Endothelial cell of umbilical vein (primary cell): ENCODE measurements around the gene AKR7A2. TPM values are rescaled to one million over a fixed set of nuclear protein-coding genes. Genes with fewer than 3 reads are reported as not detected.
A peak's percentile ranks its signal among the peaks of the same experiment; 100 is the strongest.

Experiments
- Bru-seq: library from RNA; stranded (reverse); fragments of 400-500 nt; gene quantifications from one replicate; lab custom pipeline; 2021; lab: Mats Ljungman, UMichigan
- BruChase-seq, 2 experiments: library from RNA; stranded (reverse); fragments of 400-500 nt; gene quantifications; one replicate each; lab custom pipeline; 2021; lab: Mats Ljungman, UMichigan
- BruUV-seq: library from RNA; stranded (reverse); fragments of 400-500 nt; replicated peaks from 2 replicates; lab custom pipeline; 2021; lab: Mats Ljungman, UMichigan
- CTCF ChIA-PET: fragments of 300-600, 350-600 bp; sonication (Branson Sonifier 250); formaldehyde crosslinking; loops from one replicate; lab custom pipeline; 2021; ENCODE audit warnings: antibody characterized with exemption, inconsistent platforms; lab: Charles Lee
- POLR2A ChIA-PET: fragments of 300-600, 350-600 bp; sonication (Branson Sonifier 250); formaldehyde crosslinking; loops from one replicate; lab custom pipeline; 2021; ENCODE audit warnings: antibody characterized with exemption, inconsistent platforms; lab: Charles Lee
- DNase-seq: peaks from one replicate; pipeline ENCODE4 v3.0.0-alpha.2; 2011; ENCODE audit warnings: low read depth, low spot score
- FAIRE-seq: peaks from 2 replicates; lab custom pipeline; 2011; peaks lifted over from hg19 to GRCh38; lab: Jason Lieb, UNC
- H2AFZ ChIP-seq: 2 replicates; pipeline ENCODE4 v1.6.0; 2012; ENCODE audit warnings: low read depth, low read length, control low read depth, inconsistent platforms
- H3K27ac ChIP-seq: 2 replicates; pipeline ENCODE4 v1.5.1; 2011; ENCODE audit warnings: low read depth, mild to moderate bottlenecking, control low read depth, low read length, moderate library complexity; ENCODE audit not compliant: insufficient read depth
- H3K27me3 ChIP-seq, 2 experiments: 2 replicates each; pipeline versions ENCODE4 v1.6.0 to v1.6.1; 2011; ENCODE audit warnings: low read length in 2 of 2, mixed read lengths in 1 of 2; ENCODE audit not compliant: control insufficient read depth in 2 of 2, insufficient read depth in 2 of 2
- H3K36me3 ChIP-seq, 2 experiments: 2 replicates in 1 of 2; 3 replicates in 1 of 2; pipeline ENCODE4 v1.5.1; 2011; ENCODE audit warnings: low read length in 2 of 2, mild to moderate bottlenecking in 1 of 2, moderate library complexity in 1 of 2; ENCODE audit not compliant: control insufficient read depth in 2 of 2, insufficient read depth in 2 of 2; ENCODE audit errors: extremely low read depth in 1 of 2
- H3K4me1 ChIP-seq: 3 replicates; pipeline ENCODE4 v1.5.1; 2011; ENCODE audit warnings: mild to moderate bottlenecking, low read length; ENCODE audit not compliant: control insufficient read depth, insufficient read depth; ENCODE audit errors: extremely low read depth
- H3K4me2 ChIP-seq: 2 replicates; pipeline ENCODE4 v1.6.1; 2011; ENCODE audit warnings: low read length, control low read depth, mixed read lengths; ENCODE audit not compliant: insufficient read depth
- H3K4me3 ChIP-seq, 3 experiments: fragments of 200-600 bp in 1 of 3; sonication (generic), shearing (Covaris generic) in 1 of 3; replicated peaks in 1 of 3; 2 replicates each; pipeline ENCODE4 v1.5.1; 2011 to 2016; ENCODE audit warnings: control low read depth in 3 of 3, low read length in 3 of 3, mild to moderate bottlenecking in 2 of 3, inconsistent platforms in 1 of 3, low read depth in 1 of 3, moderate library complexity in 1 of 3; ENCODE audit not compliant: insufficient read depth in 1 of 3
- H3K79me2 ChIP-seq: 2 replicates; pipeline ENCODE4 v1.6.0; 2012; ENCODE audit warnings: low read length, inconsistent platforms; ENCODE audit not compliant: control insufficient read depth, insufficient read depth
- H3K9ac ChIP-seq: replicated peaks from 2 replicates; pipeline ENCODE3; 2011; ENCODE audit warnings: low read length, control low read depth; ENCODE audit not compliant: insufficient read depth; ENCODE audit errors: extremely low read depth
- H3K9me1 ChIP-seq: replicated peaks from 3 replicates; pipeline ENCODE4 v1.6.0; 2011; ENCODE audit warnings: mild to moderate bottlenecking, low read length; ENCODE audit not compliant: control insufficient read depth, insufficient read depth; ENCODE audit errors: extremely low read depth
- H3K9me3 ChIP-seq: replicated peaks from 2 replicates; pipeline ENCODE4 v1.5.1; 2012; ENCODE audit warnings: low read length, inconsistent platforms; ENCODE audit not compliant: control insufficient read depth, insufficient read depth
- H4K20me1 ChIP-seq: replicated peaks from 2 replicates; pipeline ENCODE3; 2011; ENCODE audit warnings: mild to moderate bottlenecking, low read length; ENCODE audit not compliant: control insufficient read depth, insufficient read depth; ENCODE audit errors: extremely low read depth
- CTCF ChIP-seq, 2 donors: IDR thresholded peaks; 1 replicate in 1 of 2; 2 replicates in 1 of 2; pipeline ENCODE4 v1.5.1; 2011; ENCODE audit warnings: low read length in 2 of 2, mild to moderate bottlenecking in 2 of 2, moderate library complexity in 2 of 2, control low read depth in 1 of 2, inconsistent platforms in 1 of 2, low read depth in 1 of 2; ENCODE audit not compliant: insufficient read depth in 1 of 2; ENCODE audit errors: extremely low read depth in 1 of 2
- EZH2 ChIP-seq: IDR thresholded peaks from 2 replicates; pipeline ENCODE4 v1.6.1; 2012; ENCODE audit warnings: borderline replicate concordance, low read depth, mild to moderate bottlenecking, moderate library complexity, low read length, inconsistent platforms; ENCODE audit not compliant: severe bottlenecking
- FOS ChIP-seq: IDR thresholded peaks from 2 replicates; pipeline ENCODE4 v1.6.1; 2011; ENCODE audit warnings: mild to moderate bottlenecking, low read length, moderate library complexity, borderline replicate concordance; ENCODE audit not compliant: insufficient read depth
- GATA2 ChIP-seq: IDR thresholded peaks from 2 replicates; pipeline ENCODE4 v1.7.0; 2011; ENCODE audit warnings: low read depth, mild to moderate bottlenecking, moderate library complexity, mixed read lengths, low read length; ENCODE audit not compliant: insufficient read length, insufficient read depth
- JUN ChIP-seq: IDR thresholded peaks from 2 replicates; pipeline ENCODE4 v1.6.1; 2011; ENCODE audit warnings: borderline replicate concordance, low read depth; ENCODE audit not compliant: insufficient read length, insufficient read depth
- MAX ChIP-seq: IDR thresholded peaks from 2 replicates; pipeline ENCODE4 v1.6.1; 2011; ENCODE audit not compliant: insufficient read depth, insufficient read length
- MYC ChIP-seq: IDR thresholded peaks from one replicate; pipeline ENCODE4 v1.6.1; 2011; ENCODE audit warnings: mild to moderate bottlenecking, low read depth, low read length
- POLR2A ChIP-seq: IDR thresholded peaks from 2 replicates; pipeline ENCODE4 v1.6.1; 2012; ENCODE audit warnings: low read depth, mild to moderate bottlenecking, control low read depth, low read length
- POLR2AphosphoS5 ChIP-seq: IDR thresholded peaks from 2 replicates; pipeline ENCODE4 v1.6.1; 2012; ENCODE audit warnings: low read depth, mild to moderate bottlenecking, control low read depth, low read length, moderate library complexity; ENCODE audit not compliant: insufficient read depth
- dilution Hi-C: fragments of 300-500 bp; cut with MboI; formaldehyde crosslinking; loops from one replicate; pipeline ENCODE4 v1.15.0; 2019; ENCODE audit warnings: low sequenced_read_pairs; ENCODE audit not compliant: extremely low pct_ligation_motif_present
- intact Hi-C: fragments of 100-400 bp; cut with micrococcal nuclease; formaldehyde crosslinking; loops from one replicate; pipeline ENCODE4 v1.10.0; 2022
- long read RNA-seq: library from polyadenylated mRNA; stranded (forward); transcript quantifications from one replicate; pipeline ENCODE4 v2.0.0, GENCODE V29; 2021
- polyA minus RNA-seq, 3 experiments: library from RNA; depleted of rRNA, polyadenylated mRNA; stranded (reverse); fragments of >200 nt; gene quantifications; 1 replicate in 1 of 3; 2 replicates in 2 of 3; pipeline ENCODE4 v1.2.3, GENCODE V29; 2011
- polyA plus RNA-seq, 4 experiments: library from polyadenylated mRNA; depleted of rRNA in 3 of 4; stranded (reverse) in 3 of 4; unstranded in 1 of 4; fragments of >200 nt; gene quantifications; 2 replicates each; pipeline versions ENCODE4 v1.2.1 to v1.2.3, GENCODE V29; 2011 to 2012; ENCODE audit warnings: missing spikeins in 1 of 4
- total RNA-seq: library from RNA; stranded (reverse); gene quantifications from 2 replicates; pipeline ENCODE4 v1.2.3, GENCODE V29; 2021

The AKR7A2 gene
- total RNA-seq (45.2 and 48.0 TPM in 2 replicates), polyA plus RNA-seq (69.9 and 70.7 TPM in 2 replicates), polyA minus RNA-seq (25.8 and 29.4 TPM in 2 replicates), Bru-seq, nascent RNA (percentile 68 among the genes with signal in this experiment), BruChase-seq, experiment 1, labeled RNA remaining after a 6-hour chase (percentile 67 among the genes with signal in this experiment), BruChase-seq, experiment 2, labeled RNA remaining after a 2-hour chase (percentile 60 among the genes with signal in this experiment)
- 41.8 and 47.3 TPM in 2 replicates for polyA plus RNA-seq (2011; cell fraction: cytosol; rRNA removed)
- 17.2 and 23.4 TPM in 2 replicates for polyA plus RNA-seq (2011; cell fraction: nucleus; rRNA removed)
- 39.8 and 41.1 TPM in 2 replicates for polyA plus RNA-seq (2012)
- 40.7 TPM for polyA minus RNA-seq (2011; cell fraction: cytosol; rRNA and poly(A)+ RNA removed)
- 10.5 and 13.2 TPM in 2 replicates for polyA minus RNA-seq (2011; cell fraction: nucleus; rRNA and poly(A)+ RNA removed)
- long read RNA-seq, transcript AKR7A2-201 (7 exons, 1,362 nt), result major isoform, 116 of 125 reads
- long read RNA-seq, partial matches to known transcripts, result 5 of 125 reads
- long read RNA-seq, other reads (novel, unspliced or antisense), result 3 of 125 reads

GRCh38 chr1:19311931-19312781 is at the start of gene AKR7A2, which contains the start of gene SLC66A1:
TSS of gene AKR7A2 (minus strand) at chr1:19312144. CDS start at chr1:19312124, 20 bp downstream.
TSS of gene SLC66A1 (plus strand) at chr1:19312326. CDS start at chr1:19317678, 5,352 bp downstream.
- peak within 1 kb of the TSS; percentile 92 for H3K4me2 ChIP-seq
- TF ChIP-seq GATA2, result no peak
- TF ChIP-seq JUN, result no peak
- no peak for TF ChIP-seq MYC
- no peak for TF ChIP-seq EZH2
- TF ChIP-seq CTCF (IDR thresholded peaks at IDR 0.05; ENCODE audit: extremely low read depth in 1 of 2, insufficient read depth in 1 of 2, low read depth in 1 of 2, low read length in 2 of 2), result peak in 1 of 2 donors; percentile 3
- TF ChIP-seq MAX, result no peak
- peak; percentile 83 for TF ChIP-seq POLR2AphosphoS5
- peak; percentile 91 for TF ChIP-seq POLR2A
- peak; percentile 61 for TF ChIP-seq FOS
- peaks cover 0 to 8% of the 10 kb centered on the region in 2 experiments for H3K36me3 ChIP-seq
- no peaks in the 10 kb centered on the region for H4K20me1 ChIP-seq
- H2AFZ ChIP-seq, result peak within 1 kb of the TSS; percentile 88
- dilution Hi-C loops, result no loop called here
- TSS peak; percentile 58 for BruUV-seq
- FAIRE-seq (peak; percentile 86), DNase-seq (peak; percentile 96)
- peaks cover 12% of the 10 kb centered on the region for H3K79me2 ChIP-seq
- H3K9me3 ChIP-seq, result no peaks in the 10 kb centered on the region
- peak within 1 kb of the TSS; percentile 57 to 87 (median 69) for H3K4me3 ChIP-seq
- intact Hi-C loops, result loop anchor here (1.0 to 5.0 kb wide), 4 partner anchors 29 to 1175 kb away; partner anchors contain the start of genes CAMK2N1, EMC1, MRTO4 and UBR4
- H3K9me1 ChIP-seq, result no peaks in the 10 kb centered on the region
- ChIA-PET CTCF (interaction anchor here (0.6 to 1.9 kb wide), 5 partner anchors 37 to 348 kb away, joined by 3 to 7 read pairs (median 3); partner anchors contain the start of genes EMC1 and MRTO4), POLR2A (no interaction called here)
- no peaks in the 10 kb centered on the region for H3K27me3 ChIP-seq
- peak within 1 kb of the TSS; percentile 95 for H3K9ac ChIP-seq
- peaks cover 21% of the 10 kb centered on the region for H3K4me1 ChIP-seq
- peak within 1 kb of the TSS; percentile 84 for H3K27ac ChIP-seq
